KBM-7 (cell line): ENCODE measurements around the gene EYA2.

Source experiments
- DNase-seq: peaks from one replicate; pipeline ENCODE4 v3.0.0-alpha.2; 2015
- in situ Hi-C: fragments of 300-500 bp; cut with MboI; formaldehyde crosslinking; loops from 2 replicates; pipeline ENCODE4 v1.14.3; 2020; ENCODE audit warnings: low sequenced_read_pairs, low pct_unique_long_range_greater_than_20kb, mixed read lengths

The EYA2 gene

DNA sequence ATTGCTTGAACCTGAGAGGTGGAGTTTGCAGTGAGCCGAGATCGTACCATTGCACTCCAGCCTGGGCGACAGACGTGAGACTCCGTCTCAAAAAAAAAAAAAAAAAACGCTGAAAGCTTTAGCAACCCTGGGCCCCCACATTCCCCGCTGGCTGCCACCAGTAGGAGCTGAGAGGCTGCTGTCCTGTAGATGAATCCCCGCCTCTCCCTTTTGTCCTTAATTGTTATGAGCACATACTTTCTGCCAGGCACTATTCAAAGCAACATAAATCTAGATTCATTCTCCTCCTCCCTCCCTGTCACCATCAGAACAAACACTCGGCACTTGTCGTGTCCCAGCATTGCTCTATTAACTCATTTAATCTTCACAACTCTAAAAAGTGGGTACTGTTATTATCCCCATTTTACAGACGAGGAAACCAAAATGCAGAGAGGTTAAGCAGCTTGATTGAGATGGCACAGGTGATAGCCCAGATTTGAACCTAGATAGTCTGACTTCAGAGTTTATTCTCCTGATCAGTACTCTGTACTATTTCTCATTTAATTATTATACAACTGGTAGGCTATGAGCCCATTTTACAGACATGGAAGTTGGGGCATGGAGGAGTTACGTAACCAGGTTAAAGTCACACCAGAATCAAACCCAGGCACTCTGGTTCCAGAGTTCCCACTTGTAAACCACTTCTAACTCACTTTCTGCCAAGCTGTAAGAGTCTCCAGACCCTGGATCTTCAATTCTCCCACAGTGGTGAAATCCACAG lies 97.4 kb downstream of the EYA2 start:
- in situ Hi-C loops, result no loop called here
- no peak for DNase-seq

DNA sequence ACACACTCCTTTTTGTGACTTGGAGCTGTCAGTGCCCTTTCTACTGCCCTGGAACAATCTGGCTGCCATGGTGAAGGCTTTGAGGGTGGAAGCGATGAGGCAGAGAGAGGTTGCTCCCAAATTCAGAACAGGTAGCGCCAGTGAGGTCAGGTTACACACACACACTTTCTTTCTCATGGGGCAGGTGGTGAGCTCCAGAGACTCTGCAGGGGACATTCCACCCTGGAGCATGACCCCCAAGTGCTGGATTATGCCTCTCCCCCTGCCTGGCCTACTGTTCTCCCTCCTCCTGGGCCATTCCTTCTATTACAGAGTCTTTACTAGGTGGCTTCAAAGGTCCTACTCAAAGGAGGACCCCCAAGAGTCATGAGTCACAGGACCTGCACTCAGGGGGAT lies 98.0 kb downstream of the EYA2 start:
- no peak for DNase-seq
- in situ Hi-C loops, result no loop called here

DNA sequence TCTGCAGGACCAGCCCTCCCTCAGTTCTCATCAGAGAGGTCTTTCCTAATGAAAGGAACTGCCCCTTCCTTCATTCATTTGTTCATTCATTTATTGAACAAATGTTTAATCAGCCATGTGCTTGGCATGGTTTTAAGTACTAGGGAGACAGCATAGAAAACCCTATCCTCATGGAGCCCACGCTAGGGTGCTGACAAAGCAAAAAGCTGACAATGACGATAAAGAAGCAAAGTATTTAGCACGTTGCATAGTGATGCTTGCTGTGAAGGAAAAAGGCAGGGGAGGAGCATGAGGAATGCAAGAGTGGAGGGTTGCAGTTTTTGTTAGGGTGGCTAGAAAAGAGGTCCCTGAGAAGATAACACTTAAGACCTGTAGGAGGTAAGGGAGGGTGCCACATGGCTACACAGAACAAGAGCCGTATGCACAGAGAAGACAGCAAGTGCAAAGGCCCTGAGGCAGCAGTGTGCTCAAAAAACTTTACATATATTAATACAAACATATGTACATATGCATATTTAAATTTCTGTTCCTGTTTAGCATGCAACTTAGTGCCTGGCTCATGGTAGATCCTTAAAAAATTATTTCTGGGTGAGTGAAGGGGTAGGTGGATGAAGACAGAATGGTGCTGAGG lies 98.9 kb downstream of the EYA2 start:
- DNase-seq, result no peak
- in situ Hi-C loops, result no loop called here

DNA sequence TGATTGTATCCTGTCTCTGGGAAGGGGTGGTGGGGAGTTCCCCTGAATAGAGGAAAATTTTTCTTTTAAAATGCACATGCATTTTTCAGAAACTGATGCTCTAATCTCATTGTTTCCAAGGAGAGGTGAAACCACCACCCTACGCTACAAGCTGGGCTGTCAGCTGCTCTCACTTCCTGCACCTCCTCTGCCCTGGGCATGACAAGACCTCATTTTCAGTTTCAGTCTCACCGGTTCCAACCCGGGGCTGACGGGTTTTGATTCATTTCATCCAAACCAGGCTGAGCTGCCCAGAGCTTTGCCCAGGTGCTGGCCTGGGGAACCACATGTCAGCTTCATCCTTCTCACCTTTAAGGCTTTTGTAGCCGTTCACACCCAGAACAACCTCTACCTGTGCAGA lies 99.7 kb downstream of the EYA2 start:
- DNase-seq, result no peak
- in situ Hi-C loops, result no loop called here

DNA sequence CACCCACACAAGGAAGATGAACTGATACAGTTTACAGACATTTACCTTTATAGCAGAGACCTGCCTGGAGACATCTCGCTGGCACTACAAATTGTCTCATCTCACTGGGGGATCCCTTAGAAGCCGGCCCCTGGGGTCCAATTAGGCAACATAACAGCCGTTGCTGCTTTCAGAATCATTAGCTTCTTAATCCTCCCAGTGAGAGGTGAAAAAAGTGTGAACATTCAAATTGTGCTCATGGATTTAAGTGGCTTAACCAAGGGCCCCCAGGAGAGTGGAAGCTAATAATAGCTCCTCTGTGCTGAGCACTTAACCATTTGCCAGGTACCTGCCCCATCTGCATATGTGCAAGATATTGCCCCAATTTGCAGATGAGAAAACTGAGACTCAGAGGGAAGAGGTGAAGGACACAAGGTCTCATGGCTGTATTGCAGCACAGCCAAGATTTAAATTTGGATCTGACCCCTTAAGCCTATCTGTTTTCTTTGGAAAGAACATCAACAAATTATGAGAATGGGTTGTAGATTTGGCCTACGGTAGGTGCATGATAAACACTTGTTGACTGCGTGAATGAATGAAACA lies 101.0 kb downstream of the EYA2 start:
- DNase-seq, result no peak
- in situ Hi-C loops, result no loop called here

DNA sequence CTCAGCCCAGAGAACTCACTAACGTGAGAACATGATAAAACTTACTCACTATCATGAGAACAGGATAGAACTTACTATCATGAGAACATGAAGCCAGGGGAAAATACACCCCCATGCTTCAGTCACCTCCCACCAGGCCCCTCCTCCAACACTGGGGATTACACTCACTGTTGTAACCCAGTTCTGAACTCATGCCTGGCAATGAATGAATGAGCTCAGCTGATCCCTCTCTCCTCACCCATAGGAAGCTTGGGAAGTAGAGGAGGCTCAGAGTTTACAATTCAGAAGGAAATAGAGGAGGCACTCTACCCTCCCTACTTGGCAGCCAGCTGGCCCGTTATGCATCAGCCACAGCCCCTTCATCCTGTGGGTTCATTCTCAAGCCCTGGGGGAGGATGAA lies 102.5 kb downstream of the EYA2 start:
- in situ Hi-C loops, result no loop called here
- no peak for DNase-seq

DNA sequence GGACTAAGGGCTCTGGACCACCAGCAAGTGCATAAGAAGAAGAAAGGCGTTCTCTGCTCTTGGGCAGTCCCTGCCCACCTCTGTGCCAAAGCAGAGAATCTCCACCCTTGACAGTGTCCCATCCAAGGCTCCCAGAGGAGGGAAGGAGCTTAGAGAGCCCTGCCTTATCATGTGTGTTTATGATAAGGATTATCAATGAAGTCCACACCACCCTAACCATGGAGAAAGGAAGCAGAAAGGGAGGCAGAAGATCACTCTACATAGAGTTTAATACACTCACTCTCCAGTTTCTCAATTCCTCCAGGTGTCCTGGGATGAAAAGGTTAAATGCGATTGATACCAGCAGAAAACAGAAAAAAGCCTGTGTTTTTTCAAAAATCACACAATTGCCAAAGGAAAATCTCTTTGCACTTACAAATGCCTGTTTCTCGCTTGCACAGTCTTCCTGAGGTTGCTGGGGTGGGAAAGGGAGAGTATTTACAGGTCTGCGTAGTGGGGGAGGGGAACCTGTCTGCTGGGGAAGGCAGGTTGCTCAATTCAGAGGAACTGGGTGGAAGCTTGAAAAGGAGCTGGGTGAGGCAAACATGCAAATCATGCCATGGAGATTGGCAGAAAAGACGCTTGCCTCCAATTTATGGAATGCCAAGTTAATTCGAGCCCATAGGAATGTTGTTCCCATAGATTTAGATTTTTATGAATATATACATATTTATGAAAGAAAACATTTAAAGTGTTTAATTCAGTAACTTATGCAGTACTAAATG lies 104.0 kb downstream of the EYA2 start:
- DNase-seq, result no peak
- in situ Hi-C loops, result no loop called here

DNA sequence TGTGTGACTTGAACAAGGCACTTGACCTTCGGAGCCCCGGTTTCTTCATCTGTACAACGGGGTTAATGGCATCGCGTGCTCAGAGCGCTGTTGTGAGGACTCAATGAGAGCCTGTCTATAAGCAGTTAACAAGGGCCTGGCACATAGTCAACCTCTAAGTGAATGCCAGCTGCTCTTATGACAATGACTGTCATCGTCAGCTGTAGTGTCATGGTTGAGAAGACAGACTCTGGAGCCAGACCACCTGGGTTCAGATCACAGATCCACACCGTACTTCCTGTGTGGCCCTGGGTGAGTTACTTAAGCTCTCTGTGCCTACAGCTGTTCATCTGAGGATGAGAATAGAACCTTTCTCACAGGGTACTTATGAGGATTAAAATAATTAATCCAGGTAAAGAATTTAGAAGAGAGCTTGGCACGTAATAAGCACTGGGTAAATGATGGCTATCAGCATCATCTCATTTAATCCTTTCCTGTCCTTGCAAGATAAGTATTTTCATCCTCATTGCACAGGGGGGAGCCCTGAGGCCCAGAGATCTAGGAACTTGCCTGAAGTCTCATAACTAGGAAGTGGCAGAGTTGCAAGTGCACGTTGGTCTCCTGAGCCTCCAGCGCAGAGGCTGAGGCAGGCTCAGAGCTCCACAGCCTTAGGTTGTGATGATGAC lies 105.3 kb downstream of the EYA2 start:
- in situ Hi-C loops, result no loop called here

DNA sequence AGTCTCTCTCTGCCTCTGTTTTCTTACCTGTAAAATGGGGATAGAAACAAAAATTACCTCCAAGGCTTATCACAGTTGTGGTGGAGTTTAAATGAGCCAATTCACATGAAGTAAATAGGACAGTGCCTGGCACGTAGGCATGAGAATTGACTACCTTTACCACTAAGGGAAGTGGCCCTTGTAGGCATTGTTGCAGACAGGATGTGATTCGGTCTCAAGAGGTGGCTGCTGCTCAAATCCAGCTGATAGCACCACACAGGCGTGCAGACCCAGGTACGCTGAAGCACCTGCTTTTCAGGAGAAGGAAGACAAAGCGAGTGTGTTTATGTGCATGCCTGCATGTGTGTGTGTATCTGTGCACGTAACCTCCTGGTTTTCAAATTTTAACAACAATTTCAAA lies 108.6 kb downstream of the EYA2 start:
- in situ Hi-C loops, result no loop called here
- DNase-seq, result no peak

More for the DNA sequence above, 105.3 kb downstream of the EYA2 start:
- DNase-seq, result no peak

DNA sequence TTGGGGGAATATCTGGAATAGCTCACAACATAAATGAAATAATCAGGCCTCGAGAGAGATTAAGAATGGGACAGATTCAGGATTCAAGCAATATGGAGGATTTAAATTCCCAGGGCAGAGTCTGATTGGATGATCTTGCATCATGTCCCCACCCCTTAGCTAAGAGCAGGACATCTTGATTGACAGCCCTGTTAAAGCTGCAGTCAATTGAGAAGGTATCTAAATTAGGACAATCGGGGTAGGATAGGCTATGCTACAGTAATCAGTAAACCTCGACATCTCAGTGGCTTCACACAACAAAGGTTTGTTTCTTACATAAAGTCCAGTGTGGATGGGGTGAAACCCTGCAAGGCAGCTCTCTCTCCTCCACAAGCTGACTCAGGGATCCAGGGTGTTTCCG lies 109.5 kb downstream of the EYA2 start:
- DNase-seq, result no peak
- in situ Hi-C loops, result no loop called here

DNA sequence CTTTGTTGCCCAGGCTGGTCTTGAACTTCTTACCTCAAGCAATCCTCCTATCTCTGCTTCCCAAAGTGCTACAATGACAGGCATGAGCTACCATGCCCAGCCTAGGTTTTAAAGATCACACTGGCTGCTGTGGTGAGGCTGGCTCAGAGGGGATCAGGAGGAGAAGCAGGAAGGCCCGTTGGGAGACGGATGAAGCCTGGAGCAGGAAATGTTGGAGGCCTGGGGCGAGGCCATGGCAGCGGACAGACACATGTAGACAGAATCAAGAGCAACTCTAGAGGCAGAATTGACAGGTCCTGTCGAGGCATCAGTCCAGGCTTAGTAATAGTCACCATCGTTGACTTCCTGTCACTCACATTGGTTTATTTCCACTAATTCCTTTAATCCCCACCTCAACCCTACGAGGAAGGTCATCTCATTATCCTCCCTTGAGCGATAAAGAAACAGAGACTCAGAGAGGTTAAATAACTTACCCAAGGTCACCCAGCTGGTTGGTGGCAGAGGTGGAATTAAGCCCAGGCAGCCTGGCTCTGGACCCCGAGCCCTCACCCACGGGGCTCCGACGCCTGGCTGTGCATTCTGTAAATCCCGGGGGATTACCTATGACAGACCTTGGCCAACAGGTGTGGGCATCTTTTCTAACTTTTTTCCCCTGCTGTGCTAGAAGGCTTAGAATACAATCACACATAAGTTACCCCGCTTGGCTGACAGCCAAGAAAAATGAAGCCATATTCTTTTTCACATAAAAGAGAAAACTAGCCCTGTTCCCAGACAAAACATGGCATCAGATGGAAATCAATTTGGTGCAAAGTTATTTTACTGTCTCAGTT lies 113.4 kb downstream of the EYA2 start:
- no peak for DNase-seq
- in situ Hi-C loops, result no loop called here

DNA sequence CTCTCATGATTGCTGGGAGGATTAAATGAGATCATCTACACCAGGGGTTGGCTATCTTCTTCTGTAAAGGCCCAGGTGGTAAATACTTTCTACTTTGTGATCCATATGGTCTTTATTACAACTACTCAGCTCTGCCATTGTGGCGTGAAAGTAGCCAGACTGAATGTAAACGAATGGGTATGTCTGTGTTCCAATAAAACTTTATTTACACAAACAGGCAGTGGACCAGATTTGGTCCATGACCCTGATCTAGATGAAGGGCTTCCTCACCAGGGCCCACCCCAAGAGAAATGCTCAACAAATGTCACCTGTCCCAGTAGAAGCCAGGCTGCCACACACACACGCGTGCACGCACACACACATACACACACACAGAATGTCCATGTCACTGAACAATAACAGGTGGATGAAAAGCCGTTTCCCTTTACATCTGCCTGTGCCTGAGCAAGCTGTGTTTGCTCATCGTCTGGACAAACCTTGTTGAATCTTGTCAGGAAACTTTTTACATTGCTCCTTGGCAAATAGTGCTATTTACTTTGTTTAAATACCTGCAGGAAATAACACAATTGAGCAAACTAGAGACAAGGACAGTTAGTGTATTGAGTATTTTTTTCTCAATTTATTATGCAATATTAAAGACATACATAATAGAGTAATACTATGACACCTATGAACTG lies 114.3 kb downstream of the EYA2 start:
- no peak for DNase-seq
- in situ Hi-C loops, result no loop called here

DNA sequence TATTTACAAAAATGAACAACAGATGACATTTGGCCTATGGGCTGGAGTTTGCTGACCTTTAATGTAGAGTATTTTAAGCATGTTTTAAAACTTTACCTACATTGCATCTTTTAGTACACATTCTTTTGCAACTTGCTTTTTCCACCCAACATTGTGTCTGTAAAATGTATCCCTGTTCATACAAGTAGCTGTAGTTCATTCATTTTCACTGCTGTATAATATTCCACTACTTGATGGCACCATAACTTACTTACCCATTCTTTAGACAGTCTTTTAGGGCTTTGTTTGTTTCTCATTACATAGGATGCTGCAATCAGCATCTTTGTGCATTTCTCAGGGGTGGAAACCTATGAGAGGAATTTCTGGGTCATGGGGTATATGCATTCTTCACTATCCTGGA lies 115.1 kb downstream of the EYA2 start:
- in situ Hi-C loops, result no loop called here
- DNase-seq, result no peak

DNA sequence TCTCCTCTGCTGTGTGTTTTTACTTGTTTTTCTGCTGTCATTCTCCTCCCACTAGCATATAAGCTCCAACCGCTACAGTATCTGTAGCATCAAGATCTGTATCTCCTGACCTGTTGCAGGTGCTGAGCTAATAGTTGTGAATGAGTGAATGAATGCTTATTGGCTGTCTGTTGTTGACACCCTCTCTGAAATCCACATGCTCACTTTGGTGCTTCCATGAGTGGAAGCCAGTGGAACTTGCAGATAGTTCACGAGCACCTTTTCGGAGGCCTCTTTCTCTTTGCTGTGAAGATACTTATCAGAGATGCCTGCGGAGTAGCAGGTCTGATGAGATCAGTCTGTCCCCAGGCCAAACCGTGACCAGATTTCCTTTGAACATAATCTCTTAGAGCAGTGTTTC lies 117.3 kb downstream of the EYA2 start:
- in situ Hi-C loops, result no loop called here
- no peak for DNase-seq

DNA sequence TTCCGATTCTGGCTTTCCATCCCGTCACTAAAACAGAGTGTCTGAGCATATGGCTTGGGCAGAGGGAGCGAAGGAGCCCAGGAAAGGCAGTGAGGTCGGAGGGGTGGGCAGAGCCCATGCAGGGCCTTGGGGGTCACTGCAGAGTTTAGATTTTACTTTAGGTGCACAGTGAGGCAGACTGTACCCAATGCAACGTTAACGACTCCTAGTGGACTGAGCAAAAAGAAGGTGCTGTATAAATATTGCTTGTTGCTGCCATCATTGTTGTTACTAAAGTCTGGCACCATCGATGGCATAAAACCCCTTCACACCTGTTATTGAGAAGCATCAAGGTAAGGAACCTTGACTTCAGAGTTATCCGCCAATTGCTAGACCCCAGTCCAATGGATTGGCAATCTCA lies 119.0 kb downstream of the EYA2 start:
- no peak for DNase-seq
- in situ Hi-C loops, result no loop called here

DNA sequence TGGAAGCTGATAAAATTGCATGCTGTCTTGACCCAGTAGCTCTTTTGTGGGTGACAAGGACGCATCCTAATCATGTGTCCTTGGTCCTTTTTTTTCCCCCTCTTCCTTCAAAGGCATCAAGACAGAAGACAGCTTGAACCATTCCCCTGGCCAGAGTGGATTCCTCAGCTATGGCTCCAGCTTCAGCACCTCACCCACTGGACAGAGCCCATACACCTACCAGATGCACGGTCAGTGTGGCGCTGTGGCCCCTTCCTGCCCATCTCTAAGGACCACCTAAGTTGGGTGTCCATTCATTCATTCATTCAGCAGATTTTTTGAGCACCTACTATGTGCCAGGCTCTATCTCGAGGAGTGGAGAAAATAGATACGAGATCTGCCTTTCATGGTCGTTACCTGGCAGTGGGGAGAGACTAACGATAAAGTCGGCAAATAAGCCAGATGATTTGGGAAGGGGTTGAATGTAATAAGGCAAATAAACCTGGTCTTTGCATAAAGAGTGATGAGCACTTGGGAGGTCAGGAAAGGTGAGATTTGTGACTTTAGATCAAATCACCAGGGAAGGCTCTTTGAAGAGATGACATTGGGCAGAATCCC lies 121.5 kb downstream of the EYA2 start:
- DNase-seq, result no peak
- in situ Hi-C loops, result no loop called here

DNA sequence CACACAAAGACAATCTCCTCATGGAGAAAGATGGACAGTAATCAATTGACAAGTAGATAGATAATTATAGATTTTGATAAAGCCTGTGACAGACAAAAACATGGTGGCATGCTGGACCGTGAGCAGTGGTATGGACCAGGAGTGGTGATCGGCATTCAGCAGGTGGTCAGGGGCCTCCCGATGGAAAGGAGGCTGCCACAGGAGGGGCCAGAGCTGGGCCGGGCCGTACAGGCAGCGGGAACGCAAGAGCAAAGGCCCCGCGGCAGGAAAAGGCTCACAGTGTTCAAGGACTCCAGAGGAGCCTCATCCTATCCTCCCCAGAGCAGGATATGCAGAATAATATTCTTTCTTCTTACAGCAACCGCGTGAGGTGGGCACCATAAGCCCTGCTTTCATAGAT lies 123.7 kb downstream of the EYA2 start:
- no peak for DNase-seq
- in situ Hi-C loops, result no loop called here
